Astrocyte (in vitro differentiated cells and primary cell): Measurements from ENCODE around the gene NT5C.

ENCODE experiments used
- EZH2 ChIP-seq: IDR thresholded peaks from 2 replicates; pipeline ENCODE4 v1.6.1; 2012; ENCODE audit warnings: mild to moderate bottlenecking, low read length, inconsistent platforms; ENCODE audit not compliant: insufficient read depth
- TF ChIP-seq, protein P1 (sequence below): IDR thresholded peaks from 2 replicates; pipeline ENCODE4 v1.5.1; 2011; ENCODE audit warnings: low read depth, mild to moderate bottlenecking, inconsistent platforms, low read length, moderate library complexity; ENCODE audit not compliant: insufficient read depth

DNA sequence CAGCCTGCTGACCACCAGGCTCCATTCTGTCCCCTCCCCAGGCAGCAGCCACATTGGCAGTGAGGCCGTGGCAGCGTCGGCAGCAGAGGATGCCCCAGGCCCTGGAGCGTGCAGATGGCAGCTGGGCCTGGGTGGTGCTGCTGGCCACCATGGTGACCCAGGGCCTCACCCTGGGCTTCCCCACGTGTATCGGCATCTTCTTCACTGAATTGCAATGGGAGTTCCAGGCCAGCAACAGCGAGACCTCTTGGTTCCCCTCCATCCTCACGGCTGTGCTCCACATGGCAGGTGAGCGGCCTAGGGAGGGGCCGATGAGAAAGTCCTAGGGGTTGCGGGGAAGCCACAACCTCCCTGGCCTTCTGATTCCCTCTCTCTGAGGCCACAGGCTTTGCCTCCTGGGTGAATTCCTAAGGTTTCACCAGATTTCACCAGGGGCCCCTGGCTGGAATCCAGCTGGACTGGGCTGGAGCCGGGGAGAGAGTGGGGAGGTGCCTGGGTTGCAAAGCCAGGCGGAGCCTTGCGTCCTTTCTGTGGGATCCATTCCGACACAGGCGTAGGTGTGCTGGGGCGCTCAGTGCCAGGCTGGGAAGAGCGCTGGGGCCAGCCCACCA is 37.9 kb downstream of the NT5C start:
- TF ChIP-seq, protein P1, sequence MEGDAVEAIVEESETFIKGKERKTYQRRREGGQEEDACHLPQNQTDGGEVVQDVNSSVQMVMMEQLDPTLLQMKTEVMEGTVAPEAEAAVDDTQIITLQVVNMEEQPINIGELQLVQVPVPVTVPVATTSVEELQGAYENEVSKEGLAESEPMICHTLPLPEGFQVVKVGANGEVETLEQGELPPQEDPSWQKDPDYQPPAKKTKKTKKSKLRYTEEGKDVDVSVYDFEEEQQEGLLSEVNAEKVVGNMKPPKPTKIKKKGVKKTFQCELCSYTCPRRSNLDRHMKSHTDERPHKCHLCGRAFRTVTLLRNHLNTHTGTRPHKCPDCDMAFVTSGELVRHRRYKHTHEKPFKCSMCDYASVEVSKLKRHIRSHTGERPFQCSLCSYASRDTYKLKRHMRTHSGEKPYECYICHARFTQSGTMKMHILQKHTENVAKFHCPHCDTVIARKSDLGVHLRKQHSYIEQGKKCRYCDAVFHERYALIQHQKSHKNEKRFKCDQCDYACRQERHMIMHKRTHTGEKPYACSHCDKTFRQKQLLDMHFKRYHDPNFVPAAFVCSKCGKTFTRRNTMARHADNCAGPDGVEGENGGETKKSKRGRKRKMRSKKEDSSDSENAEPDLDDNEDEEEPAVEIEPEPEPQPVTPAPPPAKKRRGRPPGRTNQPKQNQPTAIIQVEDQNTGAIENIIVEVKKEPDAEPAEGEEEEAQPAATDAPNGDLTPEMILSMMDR, result no peak
- no peak for TF ChIP-seq EZH2
